Gastrocnemius medialis (tissue), 4 donors: ENCODE results near the gene CRISPLD2. TPM values are rescaled to one million over a fixed set of nuclear protein-coding genes. Genes with fewer than 3 reads are reported as not detected.

Experiments
- ATAC-seq, 2 donors: fragments of 150-250 bp; one replicate each; pipeline ENCODE4 v1.9.1; 2016
- DNase-seq, 2 donors: peaks; one replicate each; pipeline ENCODE4 v3.0.0-alpha.2; 2019
- H3K27ac ChIP-seq, 4 donors: fragments of 200-600 bp; sonication (generic); 1 replicate in 1 of 4; 2 replicates in 3 of 4; pipeline ENCODE4 v1.5.1; 2016 to 2018; ENCODE audit warnings: mild to moderate bottlenecking in 2 of 4, moderate library complexity in 1 of 4
- H3K27me3 ChIP-seq, 3 donors: fragments of 200-600 bp; sonication (generic) in 2 of 3; 1 replicate in 1 of 3; 2 replicates in 2 of 3; pipeline versions ENCODE4 v1.5.1 to v1.6.0; 2016 to 2019; ENCODE audit warnings: mild to moderate bottlenecking in 1 of 3, moderate library complexity in 1 of 3
- H3K36me3 ChIP-seq, 2 donors: fragments of 200-600 bp; sonication (generic) in 1 of 2; one replicate each; pipeline ENCODE4 v1.5.1; 2017 to 2018
- H3K4me1 ChIP-seq, 2 donors: fragments of 200-600 bp; sonication (generic) in 1 of 2; one replicate each; pipeline ENCODE4 v1.5.1; 2016 to 2017; ENCODE audit warnings: mild to moderate bottlenecking in 2 of 2
- H3K4me3 ChIP-seq, 4 donors: fragments of 200-600 bp; sonication (generic) in 3 of 4; 1 replicate in 1 of 4; 2 replicates in 3 of 4; pipeline ENCODE4 v1.5.1; 2016 to 2019; ENCODE audit warnings: mild to moderate bottlenecking in 2 of 4
- H3K9me3 ChIP-seq, 3 donors: fragments of 200-600 bp; sonication (generic) in 2 of 3; 1 replicate in 1 of 3; 2 replicates in 2 of 3; pipeline ENCODE4 v1.5.1; 2016 to 2019
- POLR2A ChIP-seq, 2 donors: fragments of 450-650 bp; IDR thresholded peaks; one replicate each; pipeline ENCODE4 v1.6.1; 2017; ENCODE audit warnings: antibody characterized with exemption in 2 of 2, mild to moderate bottlenecking in 2 of 2, moderate library complexity in 2 of 2
- in situ Hi-C, 4 donors: fragments of 200-750 bp; cut with MboI; loops; one replicate each; pipeline versions ENCODE4 v1.15.0 to v1.8.0; 2017; ENCODE audit warnings: low sequenced_read_pairs in 4 of 4
- intact Hi-C: fragments of 100-400 bp; cut with DNase I; formaldehyde crosslinking; loops from one replicate; pipeline ENCODE4 v1.15.1; 2023; ENCODE audit warnings: low total_unique reads
- total RNA-seq, 4 donors: library from RNA; depleted of rRNA; stranded (reverse); fragments of >200 nt; gene quantifications; one replicate each; pipeline versions ENCODE4 v1.1.0 to v1.2.3, GENCODE V29; 2016
- TF ChIP-seq, protein P1 (sequence below), 5 experiments: fragments of 450-650 bp in 3 of 5; fragments of 200-600 bp in 2 of 5; sonication (generic) in 2 of 5; IDR thresholded peaks in 4 of 5; conservative IDR thresholded peaks in 1 of 5; 1 replicate in 4 of 5; 2 replicates in 1 of 5; pipeline ENCODE4 v1.5.1; 2016 to 2019; ENCODE audit warnings: antibody characterized with exemption in 5 of 5, mild to moderate bottlenecking in 3 of 5, moderate library complexity in 3 of 5

Gene CRISPLD2
- total RNA-seq, 4 donors from 2014 or later: 26.1 to 50.1 (median 39.0) TPM

DNA sequence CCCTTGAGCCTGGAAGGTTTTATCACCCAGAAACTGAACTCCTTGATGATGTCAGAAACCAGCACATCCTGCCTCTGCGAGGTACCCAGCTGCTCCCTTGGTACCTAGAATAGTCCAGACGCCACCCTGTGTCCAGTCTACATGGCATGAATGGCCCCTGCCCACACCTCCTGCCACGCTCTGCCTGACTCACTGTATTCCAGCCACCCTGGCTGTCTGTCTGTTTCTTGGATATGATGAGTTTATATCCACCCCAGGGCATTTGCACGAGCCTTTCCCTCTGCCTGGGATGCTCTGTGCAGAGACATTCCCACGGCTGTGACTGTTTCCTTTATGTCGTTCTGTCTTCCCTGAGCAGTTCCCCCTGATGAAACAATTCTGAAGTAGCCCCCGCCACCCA lies 68.7 kb downstream of the CRISPLD2 start:
- Histone ChIP-seq H3K27me3 (no peaks in the 10 kb centered on the region), H3K4me3 (no peak overlapping the region), H3K4me1 (peaks cover 6 to 7% of the 10 kb centered on the region in 2 donors), H3K36me3 (no peaks in the 10 kb centered on the region), H3K27ac (no peak overlapping the region), H3K9me3 (no peaks in the 10 kb centered on the region)
- in situ Hi-C loops: no loop called here
- no peak for DNase-seq
- ATAC-seq: no peak
- TF ChIP-seq, protein P1, sequence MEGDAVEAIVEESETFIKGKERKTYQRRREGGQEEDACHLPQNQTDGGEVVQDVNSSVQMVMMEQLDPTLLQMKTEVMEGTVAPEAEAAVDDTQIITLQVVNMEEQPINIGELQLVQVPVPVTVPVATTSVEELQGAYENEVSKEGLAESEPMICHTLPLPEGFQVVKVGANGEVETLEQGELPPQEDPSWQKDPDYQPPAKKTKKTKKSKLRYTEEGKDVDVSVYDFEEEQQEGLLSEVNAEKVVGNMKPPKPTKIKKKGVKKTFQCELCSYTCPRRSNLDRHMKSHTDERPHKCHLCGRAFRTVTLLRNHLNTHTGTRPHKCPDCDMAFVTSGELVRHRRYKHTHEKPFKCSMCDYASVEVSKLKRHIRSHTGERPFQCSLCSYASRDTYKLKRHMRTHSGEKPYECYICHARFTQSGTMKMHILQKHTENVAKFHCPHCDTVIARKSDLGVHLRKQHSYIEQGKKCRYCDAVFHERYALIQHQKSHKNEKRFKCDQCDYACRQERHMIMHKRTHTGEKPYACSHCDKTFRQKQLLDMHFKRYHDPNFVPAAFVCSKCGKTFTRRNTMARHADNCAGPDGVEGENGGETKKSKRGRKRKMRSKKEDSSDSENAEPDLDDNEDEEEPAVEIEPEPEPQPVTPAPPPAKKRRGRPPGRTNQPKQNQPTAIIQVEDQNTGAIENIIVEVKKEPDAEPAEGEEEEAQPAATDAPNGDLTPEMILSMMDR (IDR thresholded peaks at IDR 0.05 in 4 of 5, conservative IDR thresholded peaks at IDR 0.05 in 1 of 5): no peak
- no peak for TF ChIP-seq POLR2A (IDR thresholded peaks at IDR 0.05)
- intact Hi-C loops: no loop called here

GRCh38 chr16:84889066-84889465 lies 69.3 kb downstream of the CRISPLD2 start:
- no peaks in the 10 kb centered on the region for H3K27me3 ChIP-seq
- peaks cover 6 to 7% of the 10 kb centered on the region in 2 donors for H3K4me1 ChIP-seq
- ATAC-seq (no peak), DNase-seq (no peak)
- H3K9me3 ChIP-seq: no peaks in the 10 kb centered on the region
- H3K27ac ChIP-seq: no peak overlapping the region
- H3K36me3 ChIP-seq: no peaks in the 10 kb centered on the region
- no peak overlapping the region for H3K4me3 ChIP-seq
- intact Hi-C loops (no loop called here), in situ Hi-C loops (no loop called here)
- no peak for TF ChIP-seq POLR2A (IDR thresholded peaks at IDR 0.05)
- TF ChIP-seq, protein P1 (IDR thresholded peaks at IDR 0.05 in 4 of 5, conservative IDR thresholded peaks at IDR 0.05 in 1 of 5): no peak

DNA sequence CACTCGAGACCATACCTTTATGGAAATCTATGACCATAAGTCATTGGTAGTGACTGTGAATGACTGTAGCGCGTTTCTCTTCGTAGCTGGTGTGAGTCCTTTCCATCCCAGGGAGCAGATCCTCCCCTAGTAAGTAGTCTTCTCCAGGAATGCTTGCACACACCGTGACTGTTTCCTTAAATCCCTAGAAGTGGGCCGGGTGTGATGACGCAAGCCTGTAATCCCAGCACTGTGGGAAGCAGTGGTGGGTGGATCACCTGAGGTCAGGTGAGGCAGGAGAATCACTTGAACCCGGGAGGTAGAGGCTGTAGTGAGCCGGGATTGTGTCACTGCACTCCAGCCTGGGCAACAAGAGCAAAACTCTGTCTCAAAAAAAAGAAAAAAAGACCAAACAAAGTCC lies 70.6 kb downstream of the CRISPLD2 start:
- TF ChIP-seq, protein P1 (IDR thresholded peaks at IDR 0.05 in 4 of 5, conservative IDR thresholded peaks at IDR 0.05 in 1 of 5): no peak
- TF ChIP-seq POLR2A (IDR thresholded peaks at IDR 0.05): no peak
- Histone ChIP-seq H3K9me3 (no peaks in the 10 kb centered on the region), H3K27ac (no peak overlapping the region), H3K36me3 (no peaks in the 10 kb centered on the region), H3K4me1 (no peaks in the 10 kb centered on the region), H3K4me3 (no peak overlapping the region), H3K27me3 (no peaks in the 10 kb centered on the region)
- intact Hi-C loops: no loop called here
- DNase-seq (no peak), ATAC-seq (no peak)
- in situ Hi-C loops: no loop called here

- Histone ChIP-seq H3K27me3 (no peaks in the 10 kb centered on the region), H3K36me3 (no peaks in the 10 kb centered on the region), H3K4me1 (no peaks in the 10 kb centered on the region), H3K9me3 (no peaks in the 10 kb centered on the region), H3K4me3 (no peak overlapping the region), H3K27ac (no peak overlapping the region)
- in situ Hi-C loops: no loop called here
- DNase-seq: no peak
- ATAC-seq: no peak
- intact Hi-C loops: no loop called here
- TF ChIP-seq POLR2A (IDR thresholded peaks at IDR 0.05): no peak
- TF ChIP-seq, protein P1 (IDR thresholded peaks at IDR 0.05 in 4 of 5, conservative IDR thresholded peaks at IDR 0.05 in 1 of 5): no peak
These were observed 71.5 kb downstream of the CRISPLD2 start for GRCh38 chr16:84891149-84891795.

DNA sequence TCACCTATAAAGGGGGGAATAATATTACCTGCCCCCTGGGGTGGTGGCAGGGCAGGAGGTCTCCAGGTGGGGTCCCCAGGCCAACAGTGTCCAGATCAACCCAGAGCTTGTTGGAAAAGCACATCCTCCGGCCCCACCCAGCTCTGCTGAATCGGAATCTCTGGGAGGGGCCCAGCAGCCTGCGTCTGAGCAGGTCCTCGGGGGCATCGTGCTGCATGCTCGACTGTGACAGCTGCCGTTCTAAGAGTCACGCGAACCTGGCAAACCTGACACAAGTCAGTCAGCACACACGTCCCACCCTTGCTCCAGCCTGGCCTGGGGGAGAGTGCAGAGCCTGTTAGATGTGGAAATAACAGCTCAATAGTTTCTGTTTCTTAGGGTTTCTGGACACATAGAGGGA lies 72.3 kb downstream of the CRISPLD2 start:
- Histone ChIP-seq H3K9me3 (no peaks in the 10 kb centered on the region), H3K4me1 (no peaks in the 10 kb centered on the region), H3K4me3 (no peak overlapping the region), H3K36me3 (no peaks in the 10 kb centered on the region), H3K27me3 (no peaks in the 10 kb centered on the region), H3K27ac (no peak overlapping the region)
- in situ Hi-C loops: no loop called here
- DNase-seq (no peak), ATAC-seq (no peak)
- TF ChIP-seq, protein P1 (IDR thresholded peaks at IDR 0.05 in 4 of 5, conservative IDR thresholded peaks at IDR 0.05 in 1 of 5): no peak
- TF ChIP-seq POLR2A (IDR thresholded peaks at IDR 0.05): no peak
- intact Hi-C loops: no loop called here
